RWPE1 (cell line): ENCODE measurements around the gene CDC14A.

ENCODE experiments used
- CTCF ChIA-PET: fragments of 350-600 bp; sonication (Branson Sonifier 250); formaldehyde crosslinking; extraction: SDS; loops from one replicate; lab custom pipeline; 2021; lab: Yijun Ruan, JAX
- POLR2A ChIA-PET: fragments of 400-600 bp; formaldehyde crosslinking; extraction: SDS; loops from one replicate; lab custom pipeline; 2020; ENCODE audit warnings: antibody characterized with exemption; ENCODE audit not compliant: low non-redundant PET; lab: Yijun Ruan, JAX
- DNase-seq: peaks from one replicate; pipeline ENCODE4 v3.0.0; 2012; ENCODE audit warnings: low spot score
- H3K27ac ChIP-seq: fragments of 450-650 bp; 2 replicates; pipeline ENCODE4 v1.5.1; 2017
- CTCF ChIP-seq: fragments of 450-650 bp; conservative IDR thresholded peaks from 2 replicates; pipeline ENCODE4 v1.5.1; 2017; ENCODE audit warnings: low read depth, mild to moderate bottlenecking

The CDC14A gene

GRCh38 chr1:100523038-100523652, 170.8 kb downstream of the CDC14A start:
- ChIA-PET CTCF (no interaction called here), POLR2A (no interaction called here)
- H3K27ac ChIP-seq: no peak overlapping the region
- no peak for TF ChIP-seq CTCF
- no peak for DNase-seq

GRCh38 chr1:100524355-100524754, 172.0 kb downstream of the CDC14A start:
- POLR2A ChIA-PET: no interaction called here
- no peak for TF ChIP-seq CTCF
- CTCF ChIA-PET: no interaction called here
- DNase-seq: no peak
- no peak overlapping the region for H3K27ac ChIP-seq

- ChIA-PET CTCF (no interaction called here), POLR2A (no interaction called here)
- no peak for DNase-seq
- no peak overlapping the region for H3K27ac ChIP-seq
- no peak for TF ChIP-seq CTCF
These were observed 174.6 kb downstream of the CDC14A start for GRCh38 chr1:100526894-100527293.

- no peak for DNase-seq
- ChIA-PET POLR2A (no interaction called here), CTCF (no interaction called here)
- no peak for TF ChIP-seq CTCF
- H3K27ac ChIP-seq: no peak overlapping the region
These were observed 176.6 kb downstream of the CDC14A start for GRCh38 chr1:100528871-100529270.

- CTCF ChIA-PET: interaction anchor here (0.7 kb wide), 1 partner anchor 69 kb away, joined by 3 read pairs; no protein-coding TSS in a partner anchor
- no peak for DNase-seq
- TF ChIP-seq CTCF: no peak
- no peak overlapping the region for H3K27ac ChIP-seq
- POLR2A ChIA-PET: no interaction called here
These were observed 177.8 kb downstream of the CDC14A start for GRCh38 chr1:100530141-100530540.

GRCh38 chr1:100530880-100531487, 178.7 kb downstream of the CDC14A start:
- ChIA-PET POLR2A (no interaction called here), CTCF (no interaction called here)
- H3K27ac ChIP-seq: no peak overlapping the region
- DNase-seq: no peak
- TF ChIP-seq CTCF: no peak
